GM23338 (cell line): ENCODE measurements around the gene SRD5A3.

Source experiments
- CREB1 ChIP-seq: fragments of 250-450 bp; sonication (Bioruptor Pico); IDR thresholded peaks from 2 replicates; pipeline ENCODE4 v1.5.0; 2020; ENCODE audit warnings: low read depth, mild to moderate bottlenecking, moderate library complexity
- CTCF ChIP-seq, 2 experiments: fragments of 200-600 bp in 1 of 2; sonication (generic) in 1 of 2; conservative IDR thresholded peaks; 2 replicates each; pipeline versions ENCODE4 v1.5.1 to v1.6.1; 2016 to 2017; ENCODE audit warnings: antibody characterized with exemption in 2 of 2, low read depth in 2 of 2, mild to moderate bottlenecking in 2 of 2, moderate library complexity in 1 of 2
- ETS1 ChIP-seq: IDR thresholded peaks from 2 replicates; pipeline ENCODE4 v1.6.1; 2016; ENCODE audit warnings: antibody characterized with exemption
- EZH2 ChIP-seq: fragments of 200-600 bp; sonication (generic); IDR thresholded peaks from one replicate; pipeline ENCODE4 v1.8.0; 2017; ENCODE audit warnings: antibody characterized with exemption, mild to moderate bottlenecking, low read depth; ENCODE audit not compliant: unreplicated experiment
- EZH2phosphoT487 ChIP-seq: fragments of 200-600 bp; sonication (generic); IDR thresholded peaks from one replicate; pipeline ENCODE4 v1.8.1; 2018; ENCODE audit warnings: antibody characterized with exemption; ENCODE audit not compliant: unreplicated experiment
- JUNB ChIP-seq: IDR thresholded peaks from one replicate; pipeline ENCODE4 v1.6.1; 2016; ENCODE audit warnings: antibody characterized with exemption; ENCODE audit not compliant: unreplicated experiment
- NANOG ChIP-seq: IDR thresholded peaks from 2 replicates; pipeline ENCODE4 v1.6.1; 2016; ENCODE audit warnings: antibody characterized with exemption, borderline replicate concordance
- POLR2AphosphoS5 ChIP-seq: IDR thresholded peaks from 2 replicates; pipeline ENCODE4 v1.6.1; 2016; ENCODE audit warnings: antibody characterized with exemption, low read depth
- REST ChIP-seq: IDR thresholded peaks from one replicate; pipeline ENCODE4 v1.6.1; 2018; ENCODE audit warnings: antibody characterized with exemption; ENCODE audit not compliant: unreplicated experiment
- STAT1 ChIP-seq: IDR thresholded peaks from one replicate; pipeline ENCODE4 v1.6.1; 2016; ENCODE audit warnings: antibody characterized with exemption; ENCODE audit not compliant: unreplicated experiment
- ZNF114 ChIP-seq: fragments of 250-450 bp; sonication (Bioruptor Pico); IDR thresholded peaks from 2 replicates; pipeline ENCODE4 v1.5.0; 2020; ENCODE audit warnings: mild to moderate bottlenecking, moderate library complexity
- ZNF331 ChIP-seq: fragments of 250-450 bp; sonication (Bioruptor Pico); IDR thresholded peaks from 2 replicates; pipeline ENCODE4 v1.5.0; 2020; ENCODE audit warnings: low read depth, mild to moderate bottlenecking, moderate library complexity
- TF ChIP-seq, protein P1 (sequence below): fragments of 250-450 bp; sonication (Bioruptor Pico); IDR thresholded peaks from 2 replicates; pipeline ENCODE4 v1.5.0; 2020; ENCODE audit warnings: mild to moderate bottlenecking, moderate library complexity

GRCh38 chr4:55359397-55359916 is 13.4 kb downstream of the SRD5A3 start:
- TF ChIP-seq CREB1 (CRISPR knock-in tag) (no peak), CTCF (conservative IDR thresholded peaks at IDR 0.05; ENCODE audit: low read depth in 2 of 2) (no peak), EZH2 (no peak), EZH2phosphoT487 (no peak), REST (no peak), ETS1 (no peak), POLR2AphosphoS5 (no peak), ZNF114 (CRISPR knock-in tag) (no peak), JUNB (no peak), ZNF331 (CRISPR knock-in tag) (no peak), STAT1 (no peak), NANOG (no peak)
- TF ChIP-seq, protein P1, sequence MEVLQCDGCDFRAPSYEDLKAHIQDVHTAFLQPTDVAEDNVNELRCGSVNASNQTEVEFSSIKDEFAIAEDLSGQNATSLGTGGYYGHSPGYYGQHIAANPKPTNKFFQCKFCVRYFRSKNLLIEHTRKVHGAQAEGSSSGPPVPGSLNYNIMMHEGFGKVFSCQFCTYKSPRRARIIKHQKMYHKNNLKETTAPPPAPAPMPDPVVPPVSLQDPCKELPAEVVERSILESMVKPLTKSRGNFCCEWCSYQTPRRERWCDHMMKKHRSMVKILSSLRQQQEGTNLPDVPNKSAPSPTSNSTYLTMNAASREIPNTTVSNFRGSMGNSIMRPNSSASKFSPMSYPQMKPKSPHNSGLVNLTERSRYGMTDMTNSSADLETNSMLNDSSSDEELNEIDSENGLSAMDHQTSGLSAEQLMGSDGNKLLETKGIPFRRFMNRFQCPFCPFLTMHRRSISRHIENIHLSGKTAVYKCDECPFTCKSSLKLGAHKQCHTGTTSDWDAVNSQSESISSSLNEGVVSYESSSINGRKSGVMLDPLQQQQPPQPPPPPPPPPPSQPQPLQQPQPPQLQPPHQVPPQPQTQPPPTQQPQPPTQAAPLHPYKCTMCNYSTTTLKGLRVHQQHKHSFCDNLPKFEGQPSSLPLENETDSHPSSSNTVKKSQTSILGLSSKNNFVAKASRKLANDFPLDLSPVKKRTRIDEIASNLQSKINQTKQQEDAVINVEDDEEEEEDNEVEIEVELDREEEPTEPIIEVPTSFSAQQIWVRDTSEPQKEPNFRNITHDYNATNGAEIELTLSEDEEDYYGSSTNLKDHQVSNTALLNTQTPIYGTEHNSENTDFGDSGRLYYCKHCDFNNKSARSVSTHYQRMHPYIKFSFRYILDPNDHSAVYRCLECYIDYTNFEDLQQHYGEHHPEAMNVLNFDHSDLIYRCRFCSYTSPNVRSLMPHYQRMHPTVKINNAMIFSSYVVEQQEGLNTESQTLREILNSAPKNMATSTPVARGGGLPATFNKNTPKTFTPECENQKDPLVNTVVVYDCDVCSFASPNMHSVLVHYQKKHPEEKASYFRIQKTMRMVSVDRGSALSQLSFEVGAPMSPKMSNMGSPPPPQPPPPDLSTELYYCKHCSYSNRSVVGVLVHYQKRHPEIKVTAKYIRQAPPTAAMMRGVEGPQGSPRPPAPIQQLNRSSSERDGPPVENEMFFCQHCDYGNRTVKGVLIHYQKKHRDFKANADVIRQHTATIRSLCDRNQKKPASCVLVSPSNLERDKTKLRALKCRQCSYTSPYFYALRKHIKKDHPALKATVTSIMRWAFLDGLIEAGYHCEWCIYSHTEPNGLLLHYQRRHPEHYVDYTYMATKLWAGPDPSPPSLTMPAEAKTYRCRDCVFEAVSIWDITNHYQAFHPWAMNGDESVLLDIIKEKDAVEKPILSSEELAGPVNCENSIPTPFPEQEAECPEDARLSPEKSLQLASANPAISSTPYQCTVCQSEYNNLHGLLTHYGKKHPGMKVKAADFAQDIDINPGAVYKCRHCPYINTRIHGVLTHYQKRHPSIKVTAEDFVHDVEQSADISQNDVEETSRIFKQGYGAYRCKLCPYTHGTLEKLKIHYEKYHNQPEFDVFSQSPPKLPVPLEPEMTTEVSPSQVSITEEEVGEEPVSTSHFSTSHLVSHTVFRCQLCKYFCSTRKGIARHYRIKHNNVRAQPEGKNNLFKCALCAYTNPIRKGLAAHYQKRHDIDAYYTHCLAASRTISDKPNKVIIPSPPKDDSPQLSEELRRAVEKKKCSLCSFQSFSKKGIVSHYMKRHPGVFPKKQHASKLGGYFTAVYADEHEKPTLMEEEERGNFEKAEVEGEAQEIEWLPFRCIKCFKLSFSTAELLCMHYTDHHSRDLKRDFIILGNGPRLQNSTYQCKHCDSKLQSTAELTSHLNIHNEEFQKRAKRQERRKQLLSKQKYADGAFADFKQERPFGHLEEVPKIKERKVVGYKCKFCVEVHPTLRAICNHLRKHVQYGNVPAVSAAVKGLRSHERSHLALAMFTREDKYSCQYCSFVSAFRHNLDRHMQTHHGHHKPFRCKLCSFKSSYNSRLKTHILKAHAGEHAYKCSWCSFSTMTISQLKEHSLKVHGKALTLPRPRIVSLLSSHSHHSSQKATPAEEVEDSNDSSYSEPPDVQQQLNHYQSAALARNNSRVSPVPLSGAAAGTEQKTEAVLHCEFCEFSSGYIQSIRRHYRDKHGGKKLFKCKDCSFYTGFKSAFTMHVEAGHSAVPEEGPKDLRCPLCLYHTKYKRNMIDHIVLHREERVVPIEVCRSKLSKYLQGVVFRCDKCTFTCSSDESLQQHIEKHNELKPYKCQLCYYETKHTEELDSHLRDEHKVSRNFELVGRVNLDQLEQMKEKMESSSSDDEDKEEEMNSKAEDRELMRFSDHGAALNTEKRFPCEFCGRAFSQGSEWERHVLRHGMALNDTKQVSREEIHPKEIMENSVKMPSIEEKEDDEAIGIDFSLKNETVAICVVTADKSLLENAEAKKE (CRISPR knock-in tag), result no peak
